Measurements from ENCODE around the gene LRRIQ3.
"Not testable (repeated sequence)": the region's sequence is repeated elsewhere in the genome, so short reads cannot be mapped to it uniquely, and the experiment has no call there.

The LRRIQ3 gene

GRCh38 chr1:74197657-74198552 is at the start of gene LRRIQ3, which contains the start of gene FPGT:
Gene LRRIQ3, minus strand, starts transcription at chr1:74198176. Its CDS starts 14,492 bp downstream, at chr1:74183684.
Gene FPGT, plus strand, starts transcription at chr1:74198242. Its CDS starts 37 bp downstream, at chr1:74198279.
- DNase-seq (ENCODE audit: low read depth in 3 of 3, low spot score in 1 of 3), result peak; percentile 90 to 95 (median 94)

- DNase-seq (ENCODE audit: low read depth in 3 of 3, low spot score in 1 of 3), result no peak
Measured at GRCh38 chr1:74246315-74246714, 48.3 kb upstream of the LRRIQ3 start.

- no peak for DNase-seq (ENCODE audit: low read depth in 3 of 3, low spot score in 1 of 3)
Measured at GRCh38 chr1:74245168-74245772, 47.3 kb upstream of the LRRIQ3 start.

- no peak for DNase-seq (ENCODE audit: low read depth in 3 of 3, low spot score in 1 of 3)
Measured at GRCh38 chr1:74237787-74238186, 39.8 kb upstream of the LRRIQ3 start.

GRCh38 chr1:74237035-74237434 is 39.1 kb upstream of the LRRIQ3 start:
- DNase-seq (ENCODE audit: low read depth in 3 of 3, low spot score in 1 of 3), result no peak

- DNase-seq (ENCODE audit: low read depth in 3 of 3, low spot score in 1 of 3), result no peak
Measured at GRCh38 chr1:74236440-74236839, 38.5 kb upstream of the LRRIQ3 start.

GRCh38 chr1:74235153-74235552 is 37.2 kb upstream of the LRRIQ3 start, which contains the start of gene TNNI3K:
Gene TNNI3K, plus strand, starts transcription at chr1:74235387. Its CDS starts 65 bp downstream, at chr1:74235452.
- DNase-seq (ENCODE audit: low read depth in 3 of 3, low spot score in 1 of 3), result no peak

GRCh38 chr1:74223453-74223852 is 25.5 kb upstream of the LRRIQ3 start:
- DNase-seq (ENCODE audit: low read depth in 3 of 3, low spot score in 1 of 3), result no peak

- no peak for DNase-seq (ENCODE audit: low read depth in 3 of 3, low spot score in 1 of 3)
Measured at GRCh38 chr1:74222701-74223100, 24.7 kb upstream of the LRRIQ3 start.

GRCh38 chr1:74215229-74215628 is 17.3 kb upstream of the LRRIQ3 start:
- DNase-seq (ENCODE audit: low read depth in 3 of 3, low spot score in 1 of 3), result no peak

GRCh38 chr1:74205266-74205665 is 7.3 kb upstream of the LRRIQ3 start:
- no peak for DNase-seq (ENCODE audit: low read depth in 3 of 3, low spot score in 1 of 3)

GRCh38 chr1:74199504-74199903 is 1.5 kb upstream of the LRRIQ3 start:
- DNase-seq (ENCODE audit: low read depth in 3 of 3, low spot score in 1 of 3), result no peak

GRCh38 chr1:74197255-74197654 is 721 bp downstream of the LRRIQ3 start:
- DNase-seq (ENCODE audit: low read depth in 3 of 3, low spot score in 1 of 3), result no peak

GRCh38 chr1:74195339-74195738 is 2.6 kb downstream of the LRRIQ3 start:
- no peak for DNase-seq (ENCODE audit: low read depth in 3 of 3, low spot score in 1 of 3)

- no peak for DNase-seq (ENCODE audit: low read depth in 3 of 3, low spot score in 1 of 3)
Measured at GRCh38 chr1:74193908-74194307, 4.1 kb downstream of the LRRIQ3 start.

GRCh38 chr1:74180490-74180889 is 17.5 kb downstream of the LRRIQ3 start:
- DNase-seq (ENCODE audit: low read depth in 3 of 3, low spot score in 1 of 3), result no peak

GRCh38 chr1:74174423-74174822 is 23.6 kb downstream of the LRRIQ3 start:
- DNase-seq (ENCODE audit: low read depth in 3 of 3, low spot score in 1 of 3), result not testable (repeated sequence)

GRCh38 chr1:74162333-74162732 is 35.6 kb downstream of the LRRIQ3 start:
- DNase-seq (ENCODE audit: low read depth in 3 of 3, low spot score in 1 of 3), result no peak

- no peak for DNase-seq (ENCODE audit: low read depth in 3 of 3, low spot score in 1 of 3)
Measured at GRCh38 chr1:74161497-74161896, 36.5 kb downstream of the LRRIQ3 start.

- DNase-seq (ENCODE audit: low read depth in 3 of 3, low spot score in 1 of 3), result no peak
Measured at GRCh38 chr1:74160046-74160445, 37.9 kb downstream of the LRRIQ3 start.

GRCh38 chr1:74145086-74145485 is 52.9 kb downstream of the LRRIQ3 start:
- DNase-seq (ENCODE audit: low read depth in 3 of 3, low spot score in 1 of 3), result no peak

GRCh38 chr1:74117370-74117769 is 80.6 kb downstream of the LRRIQ3 start:
- DNase-seq (ENCODE audit: low read depth in 3 of 3, low spot score in 1 of 3), result not testable (repeated sequence)

Data from stimulated activated CD4-positive, alpha-beta T cell treated with anti-CD3 and anti-CD28 coated beads, TNF-alpha, amount 100 ng/mL, for 1 hour (primary cell).